ENCODE data around the gene EHMT2. TPM values are rescaled to one million over a fixed set of nuclear protein-coding genes. Genes with fewer than 3 reads are reported as not detected.

The EHMT2 gene
- total RNA-seq, 1 donor from 2014 or later, result 35.8 TPM

GRCh38 chr6:31900917-31901414 lies 3.5 kb upstream of the EHMT2 start:
- no peaks in the 10 kb centered on the region for H3K27me3 ChIP-seq (ENCODE audit: insufficient read depth, low read length)
- H2AFZ ChIP-seq (ENCODE audit: low read depth, low read length), result peak overlapping the region; percentile 45
- peaks cover 14% of the 10 kb centered on the region for H3K79me2 ChIP-seq (ENCODE audit: insufficient read depth, low read length)
- H3K4me1 Mint-ChIP-seq (ENCODE audit: low read depth, unreplicated experiment), result peaks cover 11% of the 10 kb centered on the region
- FAIRE-seq, result no peak
- peak overlapping the region; percentile 66 for H3K4me3 ChIP-seq (ENCODE audit: insufficient read depth, low read depth, low read length)
- H3K9me3 Mint-ChIP-seq (ENCODE audit: unreplicated experiment), result no peaks in the 10 kb centered on the region
- H3K36me3 Mint-ChIP-seq (ENCODE audit: low read depth, unreplicated experiment), result no peaks in the 10 kb centered on the region
- no peak for DNase-seq (ENCODE audit: low read depth)
- H3K36me3 ChIP-seq (ENCODE audit: insufficient read depth, low read length), result no peaks in the 10 kb centered on the region
- H3K4me2 ChIP-seq (ENCODE audit: low read length), result peak overlapping the region; percentile 92
- H4K20me1 ChIP-seq (ENCODE audit: insufficient read depth, low read length), result peaks cover 4% of the 10 kb centered on the region
- peak overlapping the region; percentile 72 for H3K9ac ChIP-seq (ENCODE audit: low read length)
- peaks cover 20% of the 10 kb centered on the region for H3K4me1 ChIP-seq (ENCODE audit: insufficient read depth, low read length)
- peaks cover 8% of the 10 kb centered on the region for H3K27me3 Mint-ChIP-seq (ENCODE audit: low read depth, unreplicated experiment)
- peak overlapping the region; percentile 68 for H3K4me3 Mint-ChIP-seq (ENCODE audit: unreplicated experiment)
- no peak overlapping the region for H3K27ac ChIP-seq (ENCODE audit: low read depth, low read length)
- TF ChIP-seq CTCF (IDR thresholded peaks at IDR 0.05; ENCODE audit: insufficient read depth, low read depth, low read length), result no peak
- TF ChIP-seq EZH2 (IDR thresholded peaks at IDR 0.05; ENCODE audit: insufficient read depth, low read length), result no peak
- H3K9me3 ChIP-seq (ENCODE audit: insufficient read depth, low read depth, low read length), result no peaks in the 10 kb centered on the region
- no peak overlapping the region for H3K27ac Mint-ChIP-seq (ENCODE audit: unreplicated experiment)

- peak overlapping the region; percentile 68 for H3K4me3 Mint-ChIP-seq (ENCODE audit: unreplicated experiment)
Measured at GRCh38 chr6:31899882-31900722, 2.6 kb upstream of the EHMT2 start.

More at GRCh38 chr6:31899882-31900722, 2.6 kb upstream of the EHMT2 start:
- Histone ChIP-seq H3K36me3 (ENCODE audit: insufficient read depth, low read length) (peaks cover under 1% of the 10 kb centered on the region), H3K9ac (ENCODE audit: low read length) (no peak overlapping the region), H3K4me2 (ENCODE audit: low read length) (peak overlapping the region; percentile 24), H2AFZ (ENCODE audit: low read depth, low read length) (no peak overlapping the region), H3K27ac (ENCODE audit: low read depth, low read length) (no peak overlapping the region), H4K20me1 (ENCODE audit: insufficient read depth, low read length) (peaks cover 4% of the 10 kb centered on the region), H3K79me2 (ENCODE audit: insufficient read depth, low read length) (peaks cover 14% of the 10 kb centered on the region), H3K4me1 (ENCODE audit: insufficient read depth, low read length) (peaks cover 20% of the 10 kb centered on the region), H3K9me3 (ENCODE audit: insufficient read depth, low read depth, low read length) (no peaks in the 10 kb centered on the region), H3K4me3 (ENCODE audit: insufficient read depth, low read depth, low read length) (no peak overlapping the region), H3K27me3 (ENCODE audit: insufficient read depth, low read length) (no peaks in the 10 kb centered on the region)
- peaks cover 11% of the 10 kb centered on the region for H3K4me1 Mint-ChIP-seq (ENCODE audit: low read depth, unreplicated experiment)
- TF ChIP-seq EZH2 (IDR thresholded peaks at IDR 0.05; ENCODE audit: insufficient read depth, low read length), result no peak
- TF ChIP-seq CTCF (IDR thresholded peaks at IDR 0.05; ENCODE audit: insufficient read depth, low read depth, low read length), result no peak
- H3K9me3 Mint-ChIP-seq (ENCODE audit: unreplicated experiment), result no peaks in the 10 kb centered on the region
- DNase-seq (ENCODE audit: low read depth), result no peak
- no peaks in the 10 kb centered on the region for H3K36me3 Mint-ChIP-seq (ENCODE audit: low read depth, unreplicated experiment)
- peaks cover 5% of the 10 kb centered on the region for H3K27me3 Mint-ChIP-seq (ENCODE audit: low read depth, unreplicated experiment)
- no peak for FAIRE-seq
- H3K27ac Mint-ChIP-seq (ENCODE audit: unreplicated experiment), result no peak overlapping the region

Data from astrocyte (in vitro differentiated cells and primary cell).